ENCODE results near the gene PGAP2. TPM values are rescaled to one million over a fixed set of nuclear protein-coding genes. Genes with fewer than 3 reads are reported as not detected.

PGAP2 gene
- total RNA-seq, 1 donor from 2014 or later, result 27.8 TPM

GRCh38 chr11:3845670-3846069, 37.3 kb downstream of the PGAP2 start:
- intact Hi-C loops (cut with micrococcal nuclease), result no loop called here
- no peaks in the 10 kb centered on the region for H3K9me3 ChIP-seq (replicated peaks)
- H3K27ac ChIP-seq (replicated peaks), result no peak overlapping the region
- H3K27me3 ChIP-seq (ENCODE audit: low read depth), result peaks cover 34% of the 10 kb centered on the region
- peaks cover 10% of the 10 kb centered on the region for H3K4me1 ChIP-seq
- H3K36me3 ChIP-seq, result no peaks in the 10 kb centered on the region
- no peak for DNase-seq
- no peak for TF ChIP-seq CTCF (IDR thresholded peaks at IDR 0.05; ENCODE audit: borderline replicate concordance)
- no peak overlapping the region for H3K4me3 ChIP-seq

- no peak for DNase-seq
- no peaks in the 10 kb centered on the region for H3K36me3 ChIP-seq
- no peaks in the 10 kb centered on the region for H3K9me3 ChIP-seq (replicated peaks)
- no peak overlapping the region for H3K4me3 ChIP-seq
- TF ChIP-seq CTCF (IDR thresholded peaks at IDR 0.05; ENCODE audit: borderline replicate concordance), result peak; percentile 79
- H3K27me3 ChIP-seq (ENCODE audit: low read depth), result peaks cover 50% of the 10 kb centered on the region
- H3K27ac ChIP-seq (replicated peaks), result no peak overlapping the region
- H3K4me1 ChIP-seq, result peaks cover 3% of the 10 kb centered on the region
- intact Hi-C loops (cut with micrococcal nuclease), result no loop called here
Observed at GRCh38 chr11:3849297-3849874, 41.0 kb downstream of the PGAP2 start.

GRCh38 chr11:3853545-3853842, 45.1 kb downstream of the PGAP2 start:
- H3K4me3 ChIP-seq, result no peak overlapping the region
- no peaks in the 10 kb centered on the region for H3K36me3 ChIP-seq
- H3K27me3 ChIP-seq (ENCODE audit: low read depth), result peaks cover 26% of the 10 kb centered on the region
- H3K9me3 ChIP-seq (replicated peaks), result no peaks in the 10 kb centered on the region
- H3K27ac ChIP-seq (replicated peaks), result no peak overlapping the region
- intact Hi-C loops (cut with micrococcal nuclease), result loop anchor here (10.0 kb wide), 1 partner anchor 101 kb away; no protein-coding TSS in a partner anchor
- no peak for DNase-seq
- H3K4me1 ChIP-seq, result peaks cover 43% of the 10 kb centered on the region
- TF ChIP-seq CTCF (IDR thresholded peaks at IDR 0.05; ENCODE audit: borderline replicate concordance), result no peak

- peak; percentile 21 for DNase-seq
- H3K36me3 ChIP-seq, result no peaks in the 10 kb centered on the region
- intact Hi-C loops (cut with micrococcal nuclease), result loop anchor here (10.0 kb wide), 1 partner anchor 101 kb away; no protein-coding TSS in a partner anchor
Observed at GRCh38 chr11:3853899-3854659, 45.7 kb downstream of the PGAP2 start.

GRCh38 chr11:3854660-3854976, 46.3 kb downstream of the PGAP2 start:
- peaks cover 54% of the 10 kb centered on the region for H3K4me1 ChIP-seq
- intact Hi-C loops (cut with micrococcal nuclease), result loop anchor here (10.0 kb wide), 1 partner anchor 100 kb away; no protein-coding TSS in a partner anchor

More at GRCh38 chr11:3853899-3854659, 45.7 kb downstream of the PGAP2 start:
- TF ChIP-seq CTCF (IDR thresholded peaks at IDR 0.05; ENCODE audit: borderline replicate concordance), result no peak
- H3K9me3 ChIP-seq (replicated peaks), result no peaks in the 10 kb centered on the region
- peak overlapping the region; percentile 96 for H3K27ac ChIP-seq (replicated peaks)
- H3K4me1 ChIP-seq, result peaks cover 48% of the 10 kb centered on the region
- peak overlapping the region; percentile 92 for H3K4me3 ChIP-seq
- peaks cover 24% of the 10 kb centered on the region for H3K27me3 ChIP-seq (ENCODE audit: low read depth)

More at GRCh38 chr11:3854660-3854976, 46.3 kb downstream of the PGAP2 start:
- H3K36me3 ChIP-seq, result no peaks in the 10 kb centered on the region
- no peak for TF ChIP-seq CTCF (IDR thresholded peaks at IDR 0.05; ENCODE audit: borderline replicate concordance)
- H3K27ac ChIP-seq (replicated peaks), result peak overlapping the region; percentile 96
- peak overlapping the region; percentile 92 for H3K4me3 ChIP-seq
- no peak for DNase-seq
- peaks cover 24% of the 10 kb centered on the region for H3K27me3 ChIP-seq (ENCODE audit: low read depth)
- H3K9me3 ChIP-seq (replicated peaks), result no peaks in the 10 kb centered on the region
